ENCODE data around the gene ACBD6.

ACBD6 gene

DNA sequence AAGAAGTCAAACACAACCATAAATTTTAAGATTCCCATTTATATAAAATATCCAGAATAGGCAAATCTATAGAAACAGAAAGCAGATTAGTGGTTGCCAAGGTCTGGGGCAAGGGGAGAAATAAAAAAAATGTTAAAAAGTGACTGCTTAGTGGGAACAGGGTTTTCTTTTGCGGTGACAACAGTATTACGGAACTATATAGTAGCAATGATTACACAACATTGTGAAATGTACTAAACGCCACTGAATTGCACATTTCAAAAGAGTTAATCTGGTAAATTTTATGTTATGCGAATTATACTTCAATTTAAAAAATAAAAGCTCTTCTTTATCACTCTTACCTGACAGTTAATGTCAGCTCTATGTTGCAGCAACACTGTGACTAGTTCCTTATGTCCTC is 105.2 kb downstream of the ACBD6 start:
- no peak overlapping the region for H3K27ac ChIP-seq
- no peak for TF ChIP-seq ZFX (IDR thresholded peaks at IDR 0.05; ENCODE audit: borderline replicate concordance)
- TF ChIP-seq, protein P1, sequence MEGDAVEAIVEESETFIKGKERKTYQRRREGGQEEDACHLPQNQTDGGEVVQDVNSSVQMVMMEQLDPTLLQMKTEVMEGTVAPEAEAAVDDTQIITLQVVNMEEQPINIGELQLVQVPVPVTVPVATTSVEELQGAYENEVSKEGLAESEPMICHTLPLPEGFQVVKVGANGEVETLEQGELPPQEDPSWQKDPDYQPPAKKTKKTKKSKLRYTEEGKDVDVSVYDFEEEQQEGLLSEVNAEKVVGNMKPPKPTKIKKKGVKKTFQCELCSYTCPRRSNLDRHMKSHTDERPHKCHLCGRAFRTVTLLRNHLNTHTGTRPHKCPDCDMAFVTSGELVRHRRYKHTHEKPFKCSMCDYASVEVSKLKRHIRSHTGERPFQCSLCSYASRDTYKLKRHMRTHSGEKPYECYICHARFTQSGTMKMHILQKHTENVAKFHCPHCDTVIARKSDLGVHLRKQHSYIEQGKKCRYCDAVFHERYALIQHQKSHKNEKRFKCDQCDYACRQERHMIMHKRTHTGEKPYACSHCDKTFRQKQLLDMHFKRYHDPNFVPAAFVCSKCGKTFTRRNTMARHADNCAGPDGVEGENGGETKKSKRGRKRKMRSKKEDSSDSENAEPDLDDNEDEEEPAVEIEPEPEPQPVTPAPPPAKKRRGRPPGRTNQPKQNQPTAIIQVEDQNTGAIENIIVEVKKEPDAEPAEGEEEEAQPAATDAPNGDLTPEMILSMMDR (IDR thresholded peaks at IDR 0.05) = no peak

DNA sequence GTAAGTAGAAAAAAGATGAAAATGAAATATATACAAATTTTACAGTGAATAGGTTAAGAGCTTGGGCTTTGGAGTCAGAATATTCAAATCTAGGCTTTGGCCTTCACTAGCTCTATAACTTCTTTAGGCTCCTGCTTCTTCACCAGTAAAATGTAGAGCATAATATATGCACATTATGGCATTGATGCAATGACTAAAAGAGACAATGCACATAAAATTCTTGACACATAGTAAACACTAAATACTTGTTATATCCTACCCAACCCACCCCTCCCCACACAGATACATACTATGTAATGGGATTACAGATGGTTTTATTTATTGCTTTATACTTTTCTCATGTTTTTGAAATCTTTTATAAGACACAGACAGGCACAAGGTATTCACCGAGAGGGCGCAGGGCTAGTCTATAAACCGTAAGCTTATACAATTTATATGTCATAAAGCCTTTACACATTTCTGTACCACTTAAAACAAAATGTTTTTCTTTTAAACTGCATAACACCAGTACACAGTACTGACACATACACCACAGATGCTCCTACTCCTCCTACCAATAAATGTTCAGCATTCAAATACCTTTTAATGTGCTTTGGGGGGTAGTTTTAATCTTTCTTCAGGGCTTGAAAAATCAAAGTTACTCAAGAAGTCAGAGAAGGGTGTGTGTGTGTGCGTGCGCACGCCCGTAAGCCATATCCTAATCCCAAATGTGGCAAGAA is 109.8 kb downstream of the ACBD6 start:
- no peak for TF ChIP-seq ZFX (IDR thresholded peaks at IDR 0.05; ENCODE audit: borderline replicate concordance)
- TF ChIP-seq, protein P1 (IDR thresholded peaks at IDR 0.05) = no peak
- H3K27ac ChIP-seq = no peak overlapping the region

DNA sequence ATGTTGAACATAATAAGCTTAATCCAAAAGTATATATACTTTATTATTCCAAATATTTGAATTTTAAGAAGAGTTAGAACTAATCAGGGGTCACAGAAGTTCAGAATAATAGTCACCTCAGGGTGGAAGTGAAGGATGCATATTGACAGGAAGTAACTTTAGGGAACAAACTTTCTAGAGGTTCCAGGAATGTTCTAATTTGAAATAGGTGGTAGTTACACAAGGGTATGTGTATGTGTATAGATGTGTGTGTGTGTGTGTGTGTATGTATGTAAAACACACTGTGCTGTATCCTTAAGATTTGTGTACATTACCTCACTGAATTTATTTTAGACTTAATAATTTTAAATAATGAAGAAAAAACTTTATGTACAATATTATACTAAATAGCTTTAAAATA is 110.4 kb downstream of the ACBD6 start:
- H3K27ac ChIP-seq = no peak overlapping the region
- TF ChIP-seq, protein P1 (IDR thresholded peaks at IDR 0.05) = no peak
- TF ChIP-seq ZFX (IDR thresholded peaks at IDR 0.05; ENCODE audit: borderline replicate concordance) = no peak

DNA sequence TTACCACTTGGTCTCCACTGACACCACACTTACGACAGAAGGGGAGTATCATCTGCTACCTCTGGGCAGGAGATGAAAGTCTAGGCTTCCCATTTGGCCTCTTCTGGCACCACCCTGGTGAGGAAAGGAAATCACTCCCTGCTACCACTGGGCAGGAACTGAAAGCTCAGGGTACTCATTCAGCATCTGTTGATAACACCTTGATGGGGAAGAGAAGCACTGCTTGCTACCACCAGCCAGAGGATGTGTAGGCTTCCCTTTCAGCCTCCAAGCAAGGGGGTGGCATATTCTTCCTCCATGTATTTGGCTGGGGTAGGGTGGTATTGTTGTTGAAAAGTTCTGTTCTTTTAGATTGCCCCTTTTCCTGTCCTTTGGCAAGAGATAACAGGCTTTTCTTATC is 115.0 kb downstream of the ACBD6 start:
- no peak for TF ChIP-seq ZFX (IDR thresholded peaks at IDR 0.05; ENCODE audit: borderline replicate concordance)
- TF ChIP-seq, protein P1 (IDR thresholded peaks at IDR 0.05) = no peak
- H3K27ac ChIP-seq = no peak overlapping the region

DNA sequence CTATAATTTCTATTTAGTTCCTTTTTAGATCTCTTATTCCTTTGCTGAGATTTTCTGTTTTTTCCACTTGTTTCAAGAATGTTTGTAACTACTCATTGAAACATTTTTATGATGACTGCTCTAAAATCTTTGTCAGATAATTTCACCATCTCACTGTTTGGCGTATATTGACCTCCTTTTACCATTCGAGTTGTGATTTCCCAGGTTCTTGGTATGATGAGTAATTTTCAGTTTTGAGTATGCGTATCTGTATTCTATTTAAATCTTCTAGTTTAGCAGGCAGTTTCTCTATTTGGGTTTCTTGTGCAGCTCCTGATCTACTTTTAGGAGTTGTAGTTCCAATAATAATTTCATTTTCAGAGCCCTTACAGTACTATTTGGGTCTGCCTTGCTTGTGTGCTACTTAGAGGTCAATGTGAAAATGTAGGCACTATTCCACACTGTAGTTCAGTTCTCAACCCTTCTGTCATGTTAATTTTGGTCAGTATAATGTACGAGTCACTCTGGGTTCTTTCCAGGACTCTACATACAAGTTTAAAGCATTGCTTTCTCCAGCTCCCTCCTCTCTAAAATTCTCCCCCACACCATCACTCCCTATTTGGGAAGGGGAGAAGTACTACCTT is 115.5 kb downstream of the ACBD6 start:
- no peak overlapping the region for H3K27ac ChIP-seq
- no peak for TF ChIP-seq ZFX (IDR thresholded peaks at IDR 0.05; ENCODE audit: borderline replicate concordance)
- TF ChIP-seq, protein P1 (IDR thresholded peaks at IDR 0.05) = no peak

DNA sequence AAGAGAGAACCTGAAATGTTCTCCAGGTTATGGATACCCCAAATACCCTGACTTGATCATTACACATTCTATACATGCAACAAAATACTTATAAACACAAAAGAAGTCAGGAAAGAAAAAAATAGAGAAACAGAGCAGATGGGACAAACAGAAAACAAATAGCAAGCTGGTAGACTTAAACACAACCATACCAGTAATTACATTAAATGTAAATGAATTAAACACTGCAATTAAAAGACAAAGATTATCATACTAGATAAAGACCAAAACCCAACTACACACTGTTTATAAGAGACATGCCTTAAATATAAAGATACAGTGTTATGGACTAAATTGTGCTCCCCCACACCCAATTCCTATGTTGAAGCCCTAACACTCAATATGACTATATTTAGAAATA is 117.2 kb downstream of the ACBD6 start:
- H3K27ac ChIP-seq = no peak overlapping the region
- TF ChIP-seq, protein P1 (IDR thresholded peaks at IDR 0.05) = no peak
- no peak for TF ChIP-seq ZFX (IDR thresholded peaks at IDR 0.05; ENCODE audit: borderline replicate concordance)

DNA sequence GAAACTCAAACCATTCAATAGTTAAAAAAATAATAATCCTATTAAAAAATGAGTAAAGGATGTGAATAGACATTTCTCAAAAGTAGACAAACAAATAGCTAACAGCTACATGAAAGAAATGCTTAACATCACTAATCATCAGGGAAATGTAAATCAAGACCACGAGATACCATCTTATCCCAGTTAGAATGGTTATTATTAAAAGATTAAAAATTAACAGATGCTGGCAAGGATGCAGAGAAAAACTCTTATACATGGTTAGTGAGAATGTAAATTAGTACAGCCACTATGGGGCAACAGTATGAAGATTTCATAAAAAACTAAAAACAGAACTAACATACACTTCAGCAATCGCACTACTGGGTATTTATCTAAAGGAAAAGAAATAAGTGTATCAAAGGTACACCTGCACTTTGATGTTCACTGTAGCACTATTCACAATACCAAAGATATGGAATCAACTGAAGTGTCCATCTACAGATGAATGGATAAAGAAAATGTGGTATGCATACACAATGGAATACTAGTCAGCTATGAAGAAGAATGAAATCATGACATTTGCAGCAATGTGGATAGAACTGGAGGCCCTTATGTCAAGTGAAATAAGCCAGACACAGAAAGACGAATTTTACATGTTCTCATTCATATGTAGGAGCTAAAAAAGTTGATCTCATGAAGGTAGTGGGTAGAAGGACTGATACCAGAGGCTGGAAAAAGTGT is 117.9 kb downstream of the ACBD6 start:
- TF ChIP-seq, protein P1 (IDR thresholded peaks at IDR 0.05) = no peak
- TF ChIP-seq ZFX (IDR thresholded peaks at IDR 0.05; ENCODE audit: borderline replicate concordance) = no peak
- no peak overlapping the region for H3K27ac ChIP-seq

All from 22Rv1 (cell line).